OCI-LY1 (cell line): ENCODE results near the gene GRK5.

ENCODE experiments used
- H2AFZ ChIP-seq: fragments of 200-600 bp; sonication (generic), shearing (Covaris generic); 2 replicates; pipeline ENCODE4 v1.6.0; 2014; ENCODE audit warnings: antibody characterized with exemption, mild to moderate bottlenecking, low read length
- H3F3A ChIP-seq: fragments of 200-600 bp; sonication (generic), shearing (Covaris generic); 2 replicates; pipeline ENCODE4 v1.6.0; 2014; ENCODE audit warnings: mild to moderate bottlenecking, antibody characterized with exemption, low read length, moderate library complexity; ENCODE audit not compliant: insufficient read depth
- H3K27ac ChIP-seq: fragments of 200-600 bp; sonication (generic); 2 replicates; pipeline ENCODE4 v1.5.1; 2014; ENCODE audit warnings: low read length, mixed run types, mild to moderate bottlenecking, low read depth; ENCODE audit not compliant: poor library complexity, severe bottlenecking
- H3K27me3 ChIP-seq: fragments of 200-600 bp; sonication (generic); 2 replicates; pipeline ENCODE4 v1.6.0; 2014; ENCODE audit warnings: antibody characterized with exemption, mild to moderate bottlenecking, low read length, moderate library complexity; ENCODE audit not compliant: insufficient read depth
- H3K36me3 ChIP-seq: fragments of 200-600 bp; sonication (generic); 2 replicates; pipeline ENCODE4 v1.6.1; 2014; ENCODE audit warnings: mild to moderate bottlenecking, antibody characterized with exemption, low read length, moderate library complexity, mixed read lengths; ENCODE audit not compliant: insufficient read depth
- H3K4me1 ChIP-seq: fragments of 200-600 bp; sonication (generic); 2 replicates; pipeline ENCODE4 v1.5.1; 2014; ENCODE audit warnings: mild to moderate bottlenecking, low read length, moderate library complexity; ENCODE audit not compliant: insufficient read depth, severe bottlenecking
- H3K4me2 ChIP-seq: fragments of 200-600 bp; sonication (generic), shearing (Covaris generic); 2 replicates; pipeline ENCODE4 v1.6.1; 2014; ENCODE audit warnings: low read length
- H3K4me3 ChIP-seq: fragments of 200-600 bp; sonication (generic); 2 replicates; pipeline ENCODE4 v1.5.1; 2014; ENCODE audit warnings: low read length, low read depth, mild to moderate bottlenecking, mixed read lengths; ENCODE audit not compliant: poor library complexity, severe bottlenecking
- H3K79me2 ChIP-seq: fragments of 200-600 bp; shearing (Covaris generic); 2 replicates; pipeline ENCODE4 v1.6.1; 2016; ENCODE audit warnings: mixed run types, low read length, mixed read lengths; ENCODE audit not compliant: insufficient read depth
- H3K9ac ChIP-seq: fragments of 200-600 bp; sonication (generic), shearing (Covaris generic); 2 replicates; pipeline ENCODE4 v1.6.1; 2014; ENCODE audit warnings: mild to moderate bottlenecking, low read length, mixed read lengths
- H3K9me2 ChIP-seq: fragments of 200-600 bp; sonication (generic), shearing (Covaris generic); 2 replicates; pipeline ENCODE4 v1.6.1; 2014; ENCODE audit warnings: low read depth, mild to moderate bottlenecking, low read length, mixed read lengths
- H3K9me3 ChIP-seq: fragments of 200-600 bp; shearing (Covaris generic); 2 replicates; pipeline ENCODE4 v1.6.1; 2014; ENCODE audit warnings: low read length, mixed read lengths
- H4K20me1 ChIP-seq: fragments of 200-600 bp; sonication (generic), shearing (Covaris generic); 2 replicates; pipeline ENCODE4 v1.6.0; 2016; ENCODE audit warnings: mild to moderate bottlenecking, low read length; ENCODE audit not compliant: insufficient read depth
- EZH2 ChIP-seq: fragments of 200-600 bp; sonication (generic), shearing (Covaris generic); IDR thresholded peaks from 2 replicates; pipeline ENCODE4 v1.8.0; 2017; ENCODE audit warnings: borderline replicate concordance, mixed run types, mild to moderate bottlenecking, antibody characterized with exemption, low read length, moderate library complexity, mixed read lengths
- TF ChIP-seq, protein P1 (sequence below): fragments of 200-600 bp; sonication (generic), shearing (Covaris generic); IDR thresholded peaks from 2 replicates; pipeline ENCODE4 v1.5.1; 2017; ENCODE audit warnings: mild to moderate bottlenecking, antibody characterized with exemption, low read length, moderate library complexity, mixed read lengths

The GRK5 gene

DNA sequence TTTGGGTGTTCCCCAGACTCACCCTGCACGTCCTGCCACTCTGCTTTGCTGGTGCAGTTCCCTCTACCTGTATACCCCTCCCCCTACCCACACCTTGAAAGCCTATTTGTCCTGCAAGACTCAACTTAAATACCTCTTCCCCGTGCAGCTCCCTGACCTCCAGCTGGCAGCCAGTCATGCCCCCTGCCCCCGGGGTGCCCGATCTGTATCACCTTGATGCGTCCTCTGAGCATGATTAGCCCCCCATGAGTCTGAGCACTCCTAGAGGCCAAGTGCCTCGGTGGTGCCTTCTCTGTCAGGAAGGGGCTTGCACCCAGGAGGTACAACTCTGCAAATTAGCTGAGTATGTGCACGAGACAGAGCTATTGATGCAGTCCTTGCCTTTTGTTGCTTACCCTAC lies 240.1 kb downstream of the GRK5 start:
- Histone ChIP-seq H3K79me2 (no peaks in the 10 kb centered on the region), H3K27ac (no peak overlapping the region), H4K20me1 (no peaks in the 10 kb centered on the region), H3K9ac (no peak overlapping the region), H3F3A (no peaks in the 10 kb centered on the region), H3K4me3 (no peak overlapping the region), H2AFZ (no peak overlapping the region), H3K9me2 (no peaks in the 10 kb centered on the region), H3K27me3 (no peaks in the 10 kb centered on the region), H3K4me1 (peaks cover 7% of the 10 kb centered on the region), H3K4me2 (no peak overlapping the region), H3K9me3 (no peaks in the 10 kb centered on the region), H3K36me3 (no peaks in the 10 kb centered on the region)
- TF ChIP-seq, protein P1, sequence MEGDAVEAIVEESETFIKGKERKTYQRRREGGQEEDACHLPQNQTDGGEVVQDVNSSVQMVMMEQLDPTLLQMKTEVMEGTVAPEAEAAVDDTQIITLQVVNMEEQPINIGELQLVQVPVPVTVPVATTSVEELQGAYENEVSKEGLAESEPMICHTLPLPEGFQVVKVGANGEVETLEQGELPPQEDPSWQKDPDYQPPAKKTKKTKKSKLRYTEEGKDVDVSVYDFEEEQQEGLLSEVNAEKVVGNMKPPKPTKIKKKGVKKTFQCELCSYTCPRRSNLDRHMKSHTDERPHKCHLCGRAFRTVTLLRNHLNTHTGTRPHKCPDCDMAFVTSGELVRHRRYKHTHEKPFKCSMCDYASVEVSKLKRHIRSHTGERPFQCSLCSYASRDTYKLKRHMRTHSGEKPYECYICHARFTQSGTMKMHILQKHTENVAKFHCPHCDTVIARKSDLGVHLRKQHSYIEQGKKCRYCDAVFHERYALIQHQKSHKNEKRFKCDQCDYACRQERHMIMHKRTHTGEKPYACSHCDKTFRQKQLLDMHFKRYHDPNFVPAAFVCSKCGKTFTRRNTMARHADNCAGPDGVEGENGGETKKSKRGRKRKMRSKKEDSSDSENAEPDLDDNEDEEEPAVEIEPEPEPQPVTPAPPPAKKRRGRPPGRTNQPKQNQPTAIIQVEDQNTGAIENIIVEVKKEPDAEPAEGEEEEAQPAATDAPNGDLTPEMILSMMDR = no peak
- TF ChIP-seq EZH2 = no peak

DNA sequence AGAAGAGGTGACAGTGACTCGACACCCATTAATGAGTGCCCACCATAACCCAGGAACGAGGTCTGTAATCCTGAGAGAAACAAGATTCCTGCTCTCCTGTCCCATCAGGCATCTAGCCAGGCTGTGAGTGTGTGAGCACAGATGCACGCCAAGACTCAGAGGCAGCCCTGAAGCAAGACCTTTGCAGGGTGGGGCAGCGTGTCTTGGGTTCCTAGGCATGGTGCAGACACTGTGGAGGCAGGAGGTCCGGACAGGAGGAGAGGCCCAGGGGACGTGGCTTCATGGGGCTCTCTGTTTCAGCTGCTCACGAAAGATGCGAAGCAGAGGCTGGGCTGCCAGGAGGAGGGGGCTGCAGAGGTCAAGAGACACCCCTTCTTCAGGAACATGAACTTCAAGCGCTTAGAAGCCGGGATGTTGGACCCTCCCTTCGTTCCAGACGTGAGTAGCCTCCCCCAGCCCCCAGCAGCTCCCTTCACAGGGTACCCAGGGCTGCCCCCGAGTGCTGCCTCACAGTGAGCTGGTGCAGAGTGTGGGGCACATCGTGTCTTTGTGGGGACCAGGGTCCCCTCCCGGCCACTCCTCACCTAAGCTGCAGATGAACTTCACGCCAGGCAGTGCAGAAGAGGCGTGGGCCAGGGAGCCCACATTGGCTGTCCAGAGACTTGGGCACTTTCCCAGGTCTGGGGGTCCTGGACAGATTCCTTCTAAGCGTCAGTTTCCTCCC lies 240.6 kb downstream of the GRK5 start:
- H3K27ac ChIP-seq = no peak overlapping the region
- no peak for TF ChIP-seq EZH2
- TF ChIP-seq, protein P1 = no peak
- H3K4me2 ChIP-seq = no peak overlapping the region
- H3K9me2 ChIP-seq = no peaks in the 10 kb centered on the region
- no peaks in the 10 kb centered on the region for H4K20me1 ChIP-seq
- no peaks in the 10 kb centered on the region for H3K27me3 ChIP-seq
- H3K4me1 ChIP-seq = peaks cover 1% of the 10 kb centered on the region
- no peaks in the 10 kb centered on the region for H3F3A ChIP-seq
- H3K9ac ChIP-seq = no peak overlapping the region
- H3K36me3 ChIP-seq = no peaks in the 10 kb centered on the region
- no peaks in the 10 kb centered on the region for H3K79me2 ChIP-seq
- no peak overlapping the region for H3K4me3 ChIP-seq
- H3K9me3 ChIP-seq = no peaks in the 10 kb centered on the region
- no peak overlapping the region for H2AFZ ChIP-seq

DNA sequence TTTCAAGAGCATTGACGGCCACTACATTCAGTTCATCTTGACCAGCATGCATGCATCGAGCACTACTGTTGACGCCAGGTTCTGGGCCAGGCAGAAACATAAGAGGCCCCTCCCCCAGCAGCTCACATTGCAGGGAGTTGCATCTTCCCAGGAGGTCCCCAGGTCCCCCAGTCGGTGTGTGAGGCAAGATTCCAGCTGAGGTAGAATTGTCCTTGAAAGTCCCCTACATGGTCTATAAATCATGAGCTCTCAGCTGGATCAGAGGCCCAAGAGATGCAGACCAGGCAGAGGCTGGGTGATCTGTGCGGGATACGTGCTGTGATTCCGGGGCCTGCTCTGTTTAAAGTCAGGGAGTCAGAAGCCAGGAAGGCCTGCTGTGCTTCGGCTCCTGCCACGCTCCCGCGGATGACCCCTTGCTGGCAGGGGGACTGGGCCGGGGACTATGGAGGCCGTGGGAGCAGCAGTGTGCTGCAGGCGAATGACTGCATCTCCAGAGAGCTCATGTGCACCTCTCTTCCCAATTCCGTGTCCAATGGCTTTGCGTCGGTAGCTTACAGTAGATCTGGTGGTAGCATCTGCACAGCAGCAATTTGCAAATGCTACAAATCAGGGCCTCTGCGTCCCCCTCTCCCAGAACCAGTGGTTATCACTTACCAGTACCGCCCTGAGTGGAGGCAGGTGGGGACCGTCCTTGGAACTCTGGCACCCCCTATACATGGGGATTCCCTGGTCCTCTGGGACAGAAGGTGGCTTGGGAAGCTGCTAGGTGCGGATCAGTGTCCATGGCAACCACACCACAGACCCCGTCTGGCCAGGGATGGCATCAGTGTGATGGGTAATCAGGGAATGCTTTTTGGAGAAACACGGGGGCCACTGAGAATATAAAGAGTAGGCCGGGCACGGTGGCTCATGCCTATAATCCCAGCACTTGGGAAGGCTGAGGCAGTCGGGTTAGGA lies 241.5 kb downstream of the GRK5 start:
- Histone ChIP-seq H3K9ac (no peak overlapping the region), H4K20me1 (no peaks in the 10 kb centered on the region), H3K9me2 (no peaks in the 10 kb centered on the region), H3K79me2 (no peaks in the 10 kb centered on the region), H2AFZ (no peak overlapping the region), H3F3A (no peaks in the 10 kb centered on the region), H3K27ac (no peak overlapping the region), H3K4me3 (no peak overlapping the region), H3K4me2 (no peak overlapping the region), H3K27me3 (no peaks in the 10 kb centered on the region), H3K9me3 (no peaks in the 10 kb centered on the region), H3K36me3 (no peaks in the 10 kb centered on the region), H3K4me1 (no peaks in the 10 kb centered on the region)
- no peak for TF ChIP-seq EZH2
- TF ChIP-seq, protein P1 = no peak
